ENCODE data around the gene IGSF9B.

The IGSF9B gene

DNA sequence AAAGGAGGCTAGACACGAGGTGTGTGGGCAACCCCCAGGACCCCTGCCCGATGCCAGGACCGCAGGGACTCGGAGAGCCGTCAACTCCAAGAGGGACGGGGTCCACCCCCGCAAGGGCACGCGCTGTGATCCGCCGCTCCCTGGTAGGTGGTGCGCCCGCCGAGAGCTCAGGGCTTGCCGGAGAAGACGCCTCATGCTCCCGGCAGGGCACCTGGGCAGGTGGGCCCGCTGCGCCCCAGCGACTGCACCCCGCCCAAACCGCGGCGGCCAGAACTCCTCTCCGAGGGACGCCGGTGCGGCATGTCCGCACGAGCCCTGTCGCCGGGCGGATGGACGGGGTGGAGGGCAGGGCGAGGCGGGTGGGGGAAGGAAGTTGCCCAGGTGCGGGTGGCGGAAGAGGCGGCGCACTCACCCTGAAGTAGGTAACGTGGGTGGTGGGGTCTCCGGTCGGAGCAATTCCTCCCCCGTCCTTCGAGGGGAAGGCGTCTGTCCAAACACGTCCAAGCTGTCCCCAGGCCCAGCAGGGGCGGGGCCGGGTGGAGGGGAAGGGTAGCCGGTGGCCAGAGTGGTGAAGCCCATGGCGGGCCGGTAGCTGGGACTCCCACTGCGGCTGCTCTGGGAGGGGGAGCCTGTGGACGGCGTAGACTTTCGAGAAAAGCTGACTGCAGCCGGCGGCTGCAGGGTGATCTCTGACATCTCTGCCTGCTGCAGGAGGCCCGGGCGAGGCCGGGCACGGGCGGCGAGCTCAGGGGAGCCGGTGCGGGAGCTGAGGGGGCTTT, 37.2 kb downstream of the IGSF9B start:
- no peak for DNase-seq (ENCODE audit: low read depth in 3 of 3)

- no peak for DNase-seq (ENCODE audit: low read depth in 3 of 3)
Observed at GRCh38 chr11:133918608-133919260, 38.0 kb downstream of the IGSF9B start.

DNA sequence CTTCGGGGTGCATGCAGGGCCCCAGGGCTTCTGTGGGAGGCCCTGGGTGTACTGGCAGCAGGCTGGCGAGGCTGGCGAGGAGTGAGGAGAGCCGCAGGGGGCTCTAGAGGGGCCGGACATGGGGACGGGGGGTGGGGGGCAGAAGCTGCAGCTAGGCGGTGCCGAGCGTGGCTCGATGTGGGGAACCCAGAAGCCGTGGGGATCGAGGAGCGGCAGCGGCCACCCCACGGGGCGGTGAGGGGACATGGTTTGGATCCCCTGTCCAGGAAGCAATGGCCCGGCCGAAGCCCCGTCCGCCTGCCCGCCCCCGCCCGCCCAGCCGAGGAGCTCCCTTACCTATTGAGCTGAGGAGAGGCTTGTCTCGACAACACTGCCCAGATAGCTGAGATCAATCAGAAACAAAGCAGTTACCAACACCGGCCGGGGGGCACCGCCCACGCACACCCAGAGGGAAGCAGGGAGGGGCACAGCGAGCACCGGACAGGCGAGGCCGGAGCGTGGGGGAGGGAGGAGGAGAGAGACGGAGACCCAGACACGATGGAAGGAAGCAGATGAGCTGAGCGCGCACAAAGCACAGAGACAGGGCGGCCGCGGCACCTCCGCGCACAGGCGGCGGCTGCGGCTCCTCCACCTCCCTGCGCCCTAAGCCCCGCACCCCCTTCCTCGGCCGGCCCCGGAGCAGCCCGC, 38.7 kb downstream of the IGSF9B start:
- DNase-seq (ENCODE audit: low read depth in 3 of 3): no peak

GRCh38 chr11:133916784-133917440, 39.9 kb downstream of the IGSF9B start:
- no peak for DNase-seq (ENCODE audit: low read depth in 3 of 3)

GRCh38 chr11:133913761-133914160, 43.0 kb downstream of the IGSF9B start:
- no peak for DNase-seq (ENCODE audit: low read depth in 3 of 3)

GRCh38 chr11:133911171-133911570, 45.6 kb downstream of the IGSF9B start:
- DNase-seq (ENCODE audit: low read depth in 3 of 3): no peak

- DNase-seq (ENCODE audit: low read depth in 3 of 3): no peak
Observed at GRCh38 chr11:133910101-133910500, 46.7 kb downstream of the IGSF9B start.

DNA sequence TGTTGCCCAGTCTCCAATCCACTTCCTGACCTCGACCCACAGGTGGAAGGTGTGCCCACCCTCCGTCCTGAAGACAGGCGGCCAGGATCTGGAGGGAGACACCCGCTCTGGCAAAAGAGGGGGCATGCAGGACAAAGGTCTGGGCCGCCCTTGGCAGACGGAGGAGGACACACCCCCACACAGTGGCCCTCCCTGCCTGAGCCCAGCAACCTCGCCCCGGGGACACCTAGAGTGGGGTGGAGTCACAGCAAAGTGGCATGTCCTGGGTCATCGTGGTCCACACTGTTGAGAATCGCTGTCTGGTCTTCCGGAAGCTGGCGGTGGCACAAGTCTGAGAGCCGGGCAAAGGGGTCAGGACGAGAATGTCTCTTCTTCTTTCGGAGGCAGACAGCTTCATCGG, 47.9 kb downstream of the IGSF9B start:
- no peak for DNase-seq (ENCODE audit: low read depth in 3 of 3)

GRCh38 chr11:133907841-133908241, 48.9 kb downstream of the IGSF9B start:
- no peak for DNase-seq (ENCODE audit: low read depth in 3 of 3)

DNA sequence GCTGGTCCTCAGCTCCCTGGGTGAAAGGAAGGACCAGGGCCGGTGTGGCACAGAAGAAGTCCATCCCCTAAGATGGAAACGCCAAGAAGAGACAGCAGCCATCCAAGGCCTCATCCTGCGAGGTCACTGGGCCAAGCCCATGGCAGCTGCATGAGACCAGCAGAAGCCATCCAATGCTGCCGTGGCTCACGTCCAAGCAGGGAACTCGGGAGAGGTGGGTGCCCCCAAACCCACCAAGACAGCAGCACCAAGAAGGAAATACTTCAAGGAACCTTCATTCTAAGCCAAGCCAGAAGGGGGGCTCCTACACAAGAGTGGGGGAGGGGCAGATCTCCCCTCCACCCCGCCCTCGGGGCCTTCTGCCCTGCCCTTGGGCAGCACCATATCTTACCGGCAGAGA, 49.6 kb downstream of the IGSF9B start:
- no peak for DNase-seq (ENCODE audit: low read depth in 3 of 3)

DNA sequence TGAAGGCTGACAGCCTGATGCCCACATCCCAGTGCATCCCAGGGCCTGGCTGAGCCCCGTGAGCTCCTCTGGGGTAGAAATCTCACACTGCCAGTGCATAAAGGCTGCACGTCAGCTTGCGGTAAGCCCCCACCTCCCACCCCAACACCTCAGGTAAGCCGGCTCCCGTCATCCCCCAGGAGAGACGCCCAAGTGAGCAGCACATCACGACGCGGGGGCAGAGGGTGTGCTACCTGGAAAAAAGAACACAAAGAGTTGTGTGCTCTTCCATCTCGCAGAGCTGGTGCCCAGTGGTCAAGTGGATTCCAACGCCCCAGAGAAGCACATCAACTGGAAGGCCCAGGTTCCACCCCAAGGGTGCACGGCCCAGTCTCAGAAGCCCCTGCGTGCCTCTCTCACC, 50.0 kb downstream of the IGSF9B start:
- DNase-seq (ENCODE audit: low read depth in 3 of 3): no peak

GRCh38 chr11:133906241-133906640, 50.5 kb downstream of the IGSF9B start:
- DNase-seq (ENCODE audit: low read depth in 3 of 3): no peak

GRCh38 chr11:133905677-133906156, 51.1 kb downstream of the IGSF9B start:
- no peak for DNase-seq (ENCODE audit: low read depth in 3 of 3)

DNA sequence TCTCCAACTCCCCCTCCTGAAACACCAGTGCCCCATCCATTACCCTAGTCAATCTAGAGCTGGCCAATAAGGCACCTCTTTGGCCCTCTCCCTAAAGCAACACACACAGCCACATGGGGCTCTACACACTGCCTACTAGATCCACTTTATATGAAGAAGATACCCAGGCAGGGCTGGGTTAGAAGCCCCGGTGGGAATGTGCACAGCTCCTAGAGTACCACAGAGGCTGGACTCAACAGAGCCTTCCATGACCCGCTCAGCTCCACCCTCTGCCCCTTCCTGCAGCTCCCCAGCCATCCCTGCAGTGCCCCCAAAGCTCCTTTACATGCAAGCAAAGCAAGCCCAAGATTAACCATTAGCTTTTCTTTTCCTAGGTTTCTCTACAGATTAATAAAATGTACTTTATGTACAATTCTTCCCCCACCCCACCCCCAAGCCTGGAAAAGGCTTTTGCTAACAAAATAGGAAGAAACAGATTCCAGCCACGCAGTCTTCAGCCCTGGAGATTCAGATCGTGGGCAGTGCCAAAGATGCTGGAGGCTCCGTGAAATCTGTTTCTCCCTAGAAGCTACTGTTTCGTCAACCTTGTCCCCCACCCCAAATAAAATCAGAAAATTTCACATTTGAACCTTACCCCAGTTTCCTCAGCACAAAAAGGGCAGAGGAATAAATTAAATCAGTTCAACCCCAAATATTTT, 51.8 kb downstream of the IGSF9B start:
- DNase-seq (ENCODE audit: low read depth in 3 of 3): no peak

DNA sequence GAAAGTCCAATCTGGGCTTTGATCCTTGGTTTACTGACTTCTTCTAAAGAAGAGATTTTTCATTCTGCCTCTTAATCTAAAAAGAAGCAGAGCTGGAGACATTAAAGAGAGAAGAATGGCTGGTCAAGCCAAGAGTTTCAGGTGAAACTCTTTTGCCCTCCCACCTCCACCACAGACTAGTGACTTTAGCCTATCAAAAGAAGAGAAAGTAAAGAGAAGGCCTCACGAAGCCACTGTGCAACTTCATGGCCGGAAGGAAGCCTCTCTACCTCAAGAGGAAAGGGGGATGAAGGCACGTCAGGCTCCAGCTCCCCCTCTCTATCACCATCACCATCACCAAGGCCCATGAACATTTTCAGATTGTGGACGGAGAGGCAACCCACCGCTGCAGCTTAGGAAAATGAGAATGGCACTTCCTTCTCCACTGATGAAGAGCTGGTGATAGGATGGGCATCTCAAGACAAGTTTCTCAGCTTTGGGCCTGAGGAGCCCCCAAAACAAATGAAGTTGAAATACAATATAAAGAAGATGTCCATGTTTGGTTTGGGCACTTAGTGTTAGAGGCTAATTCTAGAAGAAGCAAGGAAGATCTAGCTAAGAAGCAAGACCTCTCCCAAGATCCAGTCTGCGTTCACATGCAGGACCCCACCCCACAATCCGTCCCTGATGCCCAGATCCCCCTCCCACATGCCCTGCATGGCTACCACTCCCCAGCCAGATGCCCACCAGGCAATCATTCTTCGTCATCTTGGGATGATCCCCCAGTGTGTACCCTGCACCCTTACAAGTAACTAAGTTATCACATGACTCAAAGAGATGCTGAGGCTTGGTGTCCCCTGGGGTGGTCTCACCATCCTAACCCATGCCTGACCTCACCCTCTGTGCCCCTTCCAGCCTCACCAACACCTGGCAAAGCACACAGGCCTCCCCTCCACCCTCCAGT, 52.6 kb downstream of the IGSF9B start:
- no peak for DNase-seq (ENCODE audit: low read depth in 3 of 3)

DNA sequence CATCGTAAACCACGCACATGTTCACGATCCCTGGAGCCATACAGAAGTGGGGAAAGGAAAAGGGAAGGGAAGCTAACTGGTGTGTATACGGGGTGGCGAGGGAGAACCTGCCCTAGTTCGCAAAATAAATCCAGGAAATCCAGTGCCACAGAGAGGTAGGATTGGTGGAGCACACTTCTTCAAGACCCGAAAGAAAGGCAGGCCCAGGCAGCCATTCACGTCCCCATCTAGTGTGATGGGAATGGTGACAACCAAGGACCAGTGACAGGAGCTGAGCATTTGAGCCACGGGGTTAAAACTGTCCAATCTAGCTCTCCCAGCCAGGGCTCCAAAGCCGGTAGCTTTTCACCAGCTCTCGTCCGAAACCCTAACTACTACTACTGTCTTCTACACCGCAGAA, 53.7 kb downstream of the IGSF9B start:
- no peak for DNase-seq (ENCODE audit: low read depth in 3 of 3)

DNA sequence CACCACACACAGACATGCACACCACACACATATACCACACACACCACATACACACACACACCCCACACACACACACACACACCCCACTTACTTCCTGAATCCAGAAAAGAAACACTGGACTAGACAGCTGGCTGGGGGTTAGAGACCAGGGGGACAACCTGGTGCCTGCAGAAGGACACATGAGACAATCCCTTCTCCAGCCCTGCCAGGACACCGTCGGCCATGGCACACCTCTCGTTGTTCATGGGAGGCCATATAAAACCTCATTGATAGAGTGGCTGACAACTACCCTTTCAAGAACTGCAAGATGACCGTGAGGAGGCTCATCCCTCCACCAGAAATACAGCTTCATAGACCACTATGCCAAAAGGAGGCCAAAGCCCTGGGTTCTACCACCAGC, 54.3 kb downstream of the IGSF9B start:
- no peak for DNase-seq (ENCODE audit: low read depth in 3 of 3)

DNA sequence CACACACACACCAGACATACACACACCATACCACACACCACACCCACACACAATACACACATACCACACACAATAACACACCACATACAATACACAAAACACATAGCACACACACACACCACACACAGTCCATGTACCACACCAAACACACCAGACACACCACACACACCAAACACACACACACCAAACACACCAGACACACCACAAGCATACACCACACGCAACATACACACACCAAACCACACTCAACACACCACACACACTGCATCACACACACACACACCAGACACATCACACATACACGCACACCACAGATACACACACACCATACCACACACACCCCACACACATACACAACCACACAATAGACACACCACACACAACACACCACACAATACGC, 54.8 kb downstream of the IGSF9B start:
- no peak for DNase-seq (ENCODE audit: low read depth in 3 of 3)

- no peak for DNase-seq (ENCODE audit: low read depth in 3 of 3)
Observed at GRCh38 chr11:133901316-133901715, 55.5 kb downstream of the IGSF9B start.
